IMR-90 (cell line): ENCODE data around the gene RBFOX1.

Source experiments
- BHLHE40 ChIP-seq: fragments of 150-350 bp; IDR thresholded peaks from 2 replicates; pipeline ENCODE4 v1.6.1; 2016; ENCODE audit warnings: mild to moderate bottlenecking, low read depth, low read length
- CEBPB ChIP-seq: IDR thresholded peaks from 2 replicates; pipeline ENCODE4 v1.6.1; 2012; ENCODE audit warnings: low read depth, low read length, improper control_type of control experiment
- CTCF ChIP-seq: conservative IDR thresholded peaks from 2 replicates; pipeline ENCODE4 v1.5.1; 2012; ENCODE audit warnings: mild to moderate bottlenecking, low read depth, low read length, improper control_type of control experiment
- ELK1 ChIP-seq: fragments of 150-350 bp; IDR thresholded peaks from 2 replicates; pipeline ENCODE4 v1.6.1; 2016; ENCODE audit warnings: low read depth, mild to moderate bottlenecking, low read length, moderate library complexity, borderline replicate concordance
- FOS ChIP-seq: fragments of 150-350 bp; IDR thresholded peaks from 2 replicates; pipeline ENCODE4 v1.6.1; 2016; ENCODE audit warnings: low read depth, low read length
- MAFK ChIP-seq: IDR thresholded peaks from 2 replicates; pipeline ENCODE4 v1.6.1; 2012; ENCODE audit warnings: low read depth, low read length, improper control_type of control experiment
- MAZ ChIP-seq: IDR thresholded peaks from 2 replicates; pipeline ENCODE4 v1.6.1; 2012; ENCODE audit warnings: low read depth, mild to moderate bottlenecking, low read length, improper control_type of control experiment, moderate library complexity, borderline replicate concordance
- NFE2L2 ChIP-seq: fragments of 150-350 bp; IDR thresholded peaks from 2 replicates; pipeline ENCODE4 v1.6.1; 2016; ENCODE audit warnings: low read depth, mild to moderate bottlenecking, low read length
- POLR2A ChIP-seq: IDR thresholded peaks from 2 replicates; pipeline ENCODE4 v1.6.1; 2012; ENCODE audit warnings: mild to moderate bottlenecking, low read depth, low read length
- RAD21 ChIP-seq: IDR thresholded peaks from 2 replicates; pipeline ENCODE4 v1.6.1; 2012; ENCODE audit warnings: low read length, improper control_type of control experiment
- RFX5 ChIP-seq: IDR thresholded peaks from 2 replicates; pipeline ENCODE4 v1.8.0; 2012; ENCODE audit warnings: low read depth, mild to moderate bottlenecking, low read length, moderate library complexity
- SMC3 ChIP-seq: fragments of 150-350 bp; IDR thresholded peaks from 2 replicates; pipeline ENCODE4 v1.6.1; 2016; ENCODE audit warnings: low read depth, mild to moderate bottlenecking, antibody characterized with exemption, low read length, moderate library complexity
- USF2 ChIP-seq: fragments of 150-350 bp; IDR thresholded peaks from 2 replicates; pipeline ENCODE4 v1.6.1; 2017; ENCODE audit warnings: mild to moderate bottlenecking, antibody characterized with exemption, low read length, low read depth

GRCh38 chr16:7284780-7285179, 47.9 kb upstream of the RBFOX1 start:
- TF ChIP-seq POLR2A (no peak), BHLHE40 (no peak), RAD21 (no peak), CTCF (no peak), RFX5 (no peak), FOS (no peak), USF2 (no peak), ELK1 (no peak), SMC3 (no peak), MAFK (no peak), NFE2L2 (no peak), CEBPB (no peak), MAZ (no peak)
